Measurements from ENCODE around the gene CRIP3. TPM values are rescaled to one million over a fixed set of nuclear protein-coding genes. Genes with fewer than 3 reads are reported as not detected.

The CRIP3 gene
- total RNA-seq (2021; fragmentation: NEBNext Ultra II Directional; extraction: Animal tissue kit (Norgen Biotek cat#: 25700)): 37.6 and 46.3 TPM in 2 replicates
- polyA plus RNA-seq (2011; rRNA removed): 34.0 and 38.7 TPM in 2 replicates
- 46.8 TPM for polyA plus RNA-seq (2011; cell fraction: cytosol; rRNA removed)
- 124 TPM for polyA plus RNA-seq (2011; cell fraction: nucleus; rRNA removed)
- 39.4 to 44.3 TPM (median 42.3 TPM) in 4 replicates for polyA plus RNA-seq (2012, experiment 1 of 2)
- 30.4 TPM for polyA plus RNA-seq (2012, experiment 2 of 2)
- polyA plus RNA-seq (2013, experiment 1 of 2): 40.4 TPM
- 36.5 TPM for polyA plus RNA-seq (2013, experiment 2 of 2)
- 22.8 and 23.5 TPM in 2 replicates for polyA minus RNA-seq (2011; rRNA and poly(A)+ RNA removed)
- 17.9 TPM for polyA minus RNA-seq (2011; cell fraction: cytosol; rRNA and poly(A)+ RNA removed)
- 22.5 TPM for polyA minus RNA-seq (2011; cell fraction: nucleus; rRNA and poly(A)+ RNA removed)
- long read RNA-seq, experiment 1, partial matches to known transcripts: 2 of 10 reads
- long read RNA-seq, experiment 1, other reads (novel, unspliced or antisense): 4 of 10 reads
- long read RNA-seq, experiment 2, transcript CRIP3-202 (8 exons, 962 nt): major isoform, 16 of 49 reads
- long read RNA-seq, experiment 2, partial matches to known transcripts: 5 of 49 reads
- long read RNA-seq, experiment 2, other reads (novel, unspliced or antisense): 28 of 49 reads

DNA sequence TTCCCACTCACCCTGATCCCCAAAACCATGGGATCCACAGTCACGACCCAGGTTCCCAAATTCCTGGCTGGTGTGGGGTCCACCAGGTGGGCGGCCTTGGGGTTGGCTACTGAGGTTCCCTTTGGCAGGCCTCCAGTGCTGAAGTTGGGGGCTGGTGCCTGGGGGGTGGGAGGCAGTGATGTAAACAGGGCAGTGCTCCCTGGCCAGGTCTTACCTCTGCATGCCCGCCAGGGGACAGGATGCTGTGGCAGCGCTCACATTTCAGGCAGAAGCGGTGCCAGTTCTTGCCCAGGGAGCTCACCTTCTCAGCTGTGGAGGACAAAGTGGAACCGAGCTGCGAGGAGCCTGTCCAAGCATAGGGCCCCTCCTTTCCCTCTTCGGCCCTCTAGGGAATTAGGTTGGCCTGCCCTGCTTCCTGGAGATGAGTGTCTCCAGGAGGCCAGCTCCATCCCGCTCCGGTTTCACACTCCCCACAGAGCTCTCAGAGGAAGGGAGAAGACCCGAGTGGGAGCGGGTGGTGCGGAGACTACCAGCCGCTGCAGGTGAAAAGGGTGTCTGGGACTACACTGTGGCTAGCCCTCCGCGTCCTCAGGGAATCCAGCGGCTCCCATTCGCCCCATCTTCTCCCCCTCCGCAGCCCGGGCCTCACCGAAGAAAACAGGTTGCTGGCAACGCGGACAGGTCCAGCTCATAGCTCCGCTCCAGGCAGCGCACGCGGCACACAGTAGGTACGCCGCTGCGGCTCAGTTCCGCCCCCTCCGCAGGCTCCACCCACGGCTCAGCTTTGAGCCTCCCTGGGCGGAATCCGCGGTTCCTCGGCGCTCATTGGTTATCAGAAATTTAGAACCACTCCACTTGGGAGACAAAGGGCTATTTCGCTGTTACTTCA is at the start of gene CRIP3:
TSS of gene CRIP3 (minus strand) at position 726 of the 889 bp plus-strand sequence. CDS start at position 692, 34 bp downstream.
- Histone ChIP-seq H2AK5ac (ENCODE audit: low read depth, low read length) (no peak within 1 kb of the TSS), H4K8ac (ENCODE audit: extremely low read depth, insufficient read depth, low read length) (peak within 1 kb of the TSS; percentile 79), H2BK5ac (ENCODE audit: low read depth, low read length) (peak within 1 kb of the TSS; percentile 52; the same call in 1 of the 2 replicates), H3K4me3 (ENCODE audit: extremely low read depth in 1 of 4, insufficient read depth in 2 of 4, low read depth in 3 of 4, low read length in 4 of 4) (peak within 1 kb of the TSS; percentile 51 to 74 (median 66)), H3K27me3 (replicated peaks in 1 of 4; ENCODE audit: control insufficient read depth in 3 of 4, extremely low read depth in 1 of 4, insufficient read depth in 3 of 4, low read length in 3 of 4) (0 out of 7 replicates have a peak, but pooled peaks cover 0 to 2% (median 0%) of the 10 kb centered on the region in 4 experiments), H2BK20ac (ENCODE audit: low read length) (no peak within 1 kb of the TSS), H3K18ac (ENCODE audit: extremely low read depth, low read length) (peak within 1 kb of the TSS; percentile 76), H4K20me1 (replicated peaks in 1 of 2; ENCODE audit: control insufficient read depth in 1 of 2, insufficient read depth in 2 of 2, low read length in 2 of 2) (no peaks in the 10 kb centered on the region), H4K5ac (ENCODE audit: insufficient read length, low read depth, low read length) (peak within 1 kb of the TSS; percentile 38), H2BK15ac (ENCODE audit: low read length) (peak within 1 kb of the TSS; percentile 88; the same call in 1 of the 2 replicates), H2BK120ac (replicated peaks; ENCODE audit: low read depth, low read length) (peak within 1 kb of the TSS; percentile 40), H4K91ac (replicated peaks; ENCODE audit: insufficient read length, low read length) (peak within 1 kb of the TSS; percentile 89), H3K23me2 (ENCODE audit: low read depth, low read length) (peaks cover 8% of the 10 kb centered on the region), H3K4me2 (ENCODE audit: insufficient read depth in 1 of 2, low read depth in 2 of 2, low read length in 2 of 2) (peak within 1 kb of the TSS; percentile 90 to 92), H3K4me1 (replicated peaks in 1 of 4; ENCODE audit: control insufficient read depth in 3 of 4, insufficient read depth in 4 of 4, low read length in 3 of 4) (peaks cover 9 to 15% (median 9%) of the 10 kb centered on the region in 4 experiments), H3K9ac (replicated peaks in 1 of 4; ENCODE audit: extremely low read depth in 1 of 4, low read depth in 3 of 4, low read length in 3 of 4) (peak within 1 kb of the TSS in 3 of 4 experiments; percentile 51 to 79 (median 54); a peak in 5 of 7 replicates), H3K79me2 (ENCODE audit: control insufficient read depth in 1 of 2, insufficient read depth in 2 of 2, low read length in 2 of 2) (no peaks in the 10 kb centered on the region), H3K14ac (ENCODE audit: insufficient read length) (no peak within 1 kb of the TSS), H3K4ac (replicated peaks; ENCODE audit: insufficient read length, low read depth, low read length) (no peak within 1 kb of the TSS), H3K9me3 (ENCODE audit: insufficient read depth in 2 of 2, low read depth in 1 of 2, low read length in 1 of 2) (no peaks in the 10 kb centered on the region), H2AFZ (ENCODE audit: low read length) (peak within 1 kb of the TSS; percentile 99), H3K56ac (replicated peaks; ENCODE audit: insufficient read length, low read depth, low read length) (peak within 1 kb of the TSS; percentile 73), H3K23ac (ENCODE audit: insufficient read length) (no peak within 1 kb of the TSS), H3K27ac (ENCODE audit: low read depth, low read length) (no peak within 1 kb of the TSS), H3K36me3 (ENCODE audit: control insufficient read depth in 2 of 4, insufficient read depth in 4 of 4, low read length in 3 of 4) (peaks cover 0 to 5% (median 3%) of the 10 kb centered on the region in 4 experiments; a peak in 2 of 8 replicates), H3K79me1 (ENCODE audit: low read depth, low read length) (no peaks in the 10 kb centered on the region), H2BK12ac (ENCODE audit: low read depth, low read length) (peak within 1 kb of the TSS; percentile 64; the same call in 1 of the 2 replicates)
- WGBS, 2 experiments (ENCODE audit: extremely low coverage in 1 of 2, insufficient coverage in 1 of 2, insufficient read length in 1 of 2, insufficient replicate concordance in 2 of 2, low coverage in 1 of 2, low lambda C conversion rate in 2 of 2, missing lambda C conversion rate in 1 of 2): 7% methylated on average over 37 of the region's 39 CpGs; no CpG with 5 or more reads in 1 of the 2 experiments
- POLR2A ChIA-PET (ENCODE audit: partially characterized antibody): interaction anchor here (0.5 to 2.9 kb wide), 11 partner anchors 10 to 614 kb away, joined by 3 to 45 read pairs (median 4); partner anchors contain the start of genes CUL7 and SLC22A7
- FAIRE-seq (no peak), DNase-seq (ENCODE audit: low read depth in 1 of 2, low spot score in 2 of 2) (peak; percentile 60 to 86)
- CTCF ChIA-PET (ENCODE audit: partially characterized antibody): interaction anchor here (0.6 to 5.4 kb wide), 26 partner anchors 9 to 201 kb away, joined by 3 to 27 read pairs (median 6); partner anchors contain the start of genes LRRC73, SLC22A7 and ZNF318
- TF ChIP-seq CTBP2 (IDR thresholded peaks at IDR 0.05; ENCODE audit: borderline replicate concordance, insufficient read depth, insufficient read length, low read length) (no peak), POLR2A (IDR thresholded peaks at IDR 0.05; ENCODE audit: control extremely low read depth in 1 of 2, low read depth in 2 of 2, low read length in 2 of 2) (peak in 1 of 2 experiments; percentile 57; a peak in 2 of 3 replicates), NANOG (IDR thresholded peaks at IDR 0.05; ENCODE audit: insufficient read depth, low read depth, low read length, poor library complexity, severe bottlenecking) (no peak), HDAC2 (IDR thresholded peaks at IDR 0.05; ENCODE audit: borderline replicate concordance in 1 of 2, low read depth in 2 of 2, low read length in 2 of 2) (no peak)
